ES-I3 (cell line): Measurements from ENCODE around the gene DCBLD2.

Experiments used
- H3K36me3 ChIP-seq: 2 replicates; pipeline ENCODE4 v1.6.1; 2013; ENCODE audit warnings: mild to moderate bottlenecking, low read length, control low read depth, moderate library complexity; ENCODE audit not compliant: insufficient read depth
- H3K4me1 ChIP-seq: 2 replicates; pipeline ENCODE4 v1.6.1; 2013; ENCODE audit warnings: mild to moderate bottlenecking, control low read depth, low read length; ENCODE audit not compliant: insufficient read depth
- H3K9ac ChIP-seq: 2 replicates; pipeline ENCODE4 v1.6.1; 2013; ENCODE audit warnings: low read depth, mild to moderate bottlenecking, low read length, moderate library complexity
- H3K9me3 ChIP-seq: 2 replicates; pipeline ENCODE4 v1.6.1; 2013; ENCODE audit warnings: mild to moderate bottlenecking, low read length, moderate library complexity; ENCODE audit not compliant: control insufficient read depth, insufficient read depth

Gene DCBLD2

DNA sequence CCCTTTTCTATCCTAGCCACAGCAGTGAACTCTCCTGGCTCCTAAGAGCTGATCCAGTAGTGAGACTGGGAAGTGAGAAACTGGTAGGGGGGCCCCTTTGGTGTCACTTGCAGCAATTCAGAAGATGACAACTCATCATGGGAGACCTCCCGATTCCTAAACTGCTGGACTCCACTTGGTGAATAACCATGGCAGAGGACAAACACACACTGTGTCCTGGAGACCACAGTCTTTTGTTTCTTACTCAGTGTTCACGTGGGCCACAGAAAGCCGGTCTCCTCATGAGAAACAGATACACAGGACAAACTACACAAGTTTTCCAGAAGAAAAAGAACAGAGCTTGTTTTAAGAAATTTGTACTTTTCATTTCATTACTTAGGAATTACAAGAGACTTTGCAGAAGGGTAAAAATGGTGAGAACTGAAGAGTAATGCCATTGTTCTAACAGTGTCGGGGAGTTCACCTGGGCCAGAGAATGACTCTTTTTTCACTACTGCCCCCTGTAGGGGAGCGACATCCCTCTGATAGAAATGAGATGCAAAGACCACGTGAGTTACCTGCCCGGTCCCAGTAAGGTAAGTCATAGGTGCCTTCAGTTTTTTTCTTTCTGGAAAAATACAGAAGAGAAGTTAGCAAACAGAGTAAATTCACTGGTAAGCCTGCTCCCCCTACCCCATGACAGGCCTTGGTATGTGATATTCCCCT lies 100.3 kb downstream of the DCBLD2 start:
- Histone ChIP-seq H3K9me3 (no peaks in the 10 kb centered on the region), H3K4me1 (no peaks in the 10 kb centered on the region), H3K9ac (no peak overlapping the region), H3K36me3 (peaks cover 7% of the 10 kb centered on the region)

- Histone ChIP-seq H3K9ac (no peak overlapping the region), H3K4me1 (no peaks in the 10 kb centered on the region), H3K36me3 (peaks cover 5% of the 10 kb centered on the region; the same call in 1 of the 2 replicates), H3K9me3 (no peaks in the 10 kb centered on the region)
These were observed 101.1 kb downstream of the DCBLD2 start for GRCh38 chr3:98800401-98800800.

DNA sequence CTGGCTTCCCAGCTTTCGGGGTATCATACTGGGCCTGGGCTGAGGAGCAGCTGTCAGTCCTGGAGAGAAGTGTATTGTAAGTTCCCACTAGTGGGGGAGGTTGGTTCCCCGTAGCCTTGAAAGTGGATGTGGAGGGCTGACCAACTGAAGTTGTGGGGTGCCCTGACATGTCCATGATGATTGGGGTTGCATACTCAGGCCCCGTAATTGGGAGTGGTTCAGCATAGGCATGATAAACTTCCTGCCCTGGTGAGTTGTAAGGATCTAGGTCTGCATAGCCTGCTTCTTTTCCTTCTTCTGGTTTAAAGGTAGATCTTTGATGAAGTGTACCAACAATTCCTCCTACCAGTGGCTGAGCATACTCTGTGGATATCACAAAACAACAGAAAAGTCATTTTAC lies 102.0 kb downstream of the DCBLD2 start:
- no peaks in the 10 kb centered on the region for H3K4me1 ChIP-seq
- H3K9ac ChIP-seq = no peak overlapping the region
- H3K9me3 ChIP-seq = no peaks in the 10 kb centered on the region
- H3K36me3 ChIP-seq = peaks cover 4% of the 10 kb centered on the region; the same call in 1 of the 2 replicates

DNA sequence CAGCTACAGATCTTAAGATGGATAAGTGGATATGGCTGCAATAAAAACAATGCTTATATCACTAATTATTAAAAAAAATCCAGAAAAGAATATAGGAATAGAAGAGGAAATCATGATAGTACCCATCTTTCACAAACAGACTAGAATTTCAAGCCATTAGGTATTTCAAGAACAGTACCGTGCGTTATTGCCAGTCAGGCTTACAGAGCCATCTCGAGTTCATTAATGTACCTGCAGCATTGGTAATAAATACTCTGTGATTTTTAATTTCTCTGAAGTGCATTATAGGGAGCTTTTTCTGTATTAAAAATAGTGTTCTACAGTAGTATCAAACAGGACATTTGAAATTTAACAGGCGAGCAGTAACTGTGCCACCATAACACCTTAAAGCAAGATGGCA lies 102.7 kb downstream of the DCBLD2 start:
- no peaks in the 10 kb centered on the region for H3K9me3 ChIP-seq
- no peaks in the 10 kb centered on the region for H3K4me1 ChIP-seq
- H3K9ac ChIP-seq = no peak overlapping the region
- H3K36me3 ChIP-seq = peaks cover 4% of the 10 kb centered on the region; the same call in 1 of the 2 replicates

DNA sequence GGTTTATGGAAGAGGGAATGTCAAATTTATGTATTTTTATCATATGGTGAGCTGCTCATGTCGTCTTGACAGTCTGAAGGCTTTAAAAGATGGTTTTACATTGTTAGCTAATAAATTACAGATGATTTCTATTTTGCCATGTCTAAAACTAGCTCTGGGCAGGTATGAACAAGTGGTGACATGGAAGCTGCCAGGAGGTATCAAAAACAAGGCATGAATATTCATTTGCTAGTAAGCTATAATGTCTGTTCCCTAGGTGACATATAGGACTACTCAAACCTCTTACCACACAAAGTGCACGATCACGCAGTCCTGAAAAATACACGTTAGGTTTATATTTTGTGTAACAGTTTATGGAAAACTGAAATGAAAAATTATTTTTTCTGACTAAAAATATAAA lies 103.6 kb downstream of the DCBLD2 start:
- H3K9ac ChIP-seq = no peak overlapping the region
- H3K36me3 ChIP-seq = peaks cover 4% of the 10 kb centered on the region; the same call in 1 of the 2 replicates
- H3K4me1 ChIP-seq = no peaks in the 10 kb centered on the region
- no peaks in the 10 kb centered on the region for H3K9me3 ChIP-seq

DNA sequence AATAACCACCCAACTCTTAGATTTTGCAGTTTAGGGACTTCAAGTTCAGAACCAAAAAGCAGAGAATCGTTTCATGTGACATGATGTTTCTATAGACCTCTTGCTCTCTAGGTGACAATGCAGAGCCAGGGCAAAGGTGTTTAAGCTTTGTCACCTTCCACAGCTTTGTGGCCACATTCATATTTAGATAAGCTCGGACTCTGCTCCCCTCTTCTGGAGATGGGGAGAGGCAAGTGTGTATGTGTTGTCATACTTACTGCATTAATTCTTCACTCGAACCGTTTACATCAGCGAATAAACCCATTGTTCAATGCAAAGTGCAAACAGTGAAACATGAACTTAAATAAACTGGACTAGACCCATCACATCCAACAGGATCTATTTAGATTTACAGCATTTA lies 105.2 kb downstream of the DCBLD2 start:
- Histone ChIP-seq H3K36me3 (peaks cover 4% of the 10 kb centered on the region; the same call in 1 of the 2 replicates), H3K4me1 (no peaks in the 10 kb centered on the region), H3K9me3 (no peaks in the 10 kb centered on the region), H3K9ac (no peak overlapping the region)

- Histone ChIP-seq H3K36me3 (no peaks in the 10 kb centered on the region; the same call in 1 of the 2 replicates), H3K4me1 (no peaks in the 10 kb centered on the region), H3K9ac (no peak overlapping the region), H3K9me3 (no peaks in the 10 kb centered on the region)
These were observed 107.5 kb downstream of the DCBLD2 start for GRCh38 chr3:98793971-98794370.

DNA sequence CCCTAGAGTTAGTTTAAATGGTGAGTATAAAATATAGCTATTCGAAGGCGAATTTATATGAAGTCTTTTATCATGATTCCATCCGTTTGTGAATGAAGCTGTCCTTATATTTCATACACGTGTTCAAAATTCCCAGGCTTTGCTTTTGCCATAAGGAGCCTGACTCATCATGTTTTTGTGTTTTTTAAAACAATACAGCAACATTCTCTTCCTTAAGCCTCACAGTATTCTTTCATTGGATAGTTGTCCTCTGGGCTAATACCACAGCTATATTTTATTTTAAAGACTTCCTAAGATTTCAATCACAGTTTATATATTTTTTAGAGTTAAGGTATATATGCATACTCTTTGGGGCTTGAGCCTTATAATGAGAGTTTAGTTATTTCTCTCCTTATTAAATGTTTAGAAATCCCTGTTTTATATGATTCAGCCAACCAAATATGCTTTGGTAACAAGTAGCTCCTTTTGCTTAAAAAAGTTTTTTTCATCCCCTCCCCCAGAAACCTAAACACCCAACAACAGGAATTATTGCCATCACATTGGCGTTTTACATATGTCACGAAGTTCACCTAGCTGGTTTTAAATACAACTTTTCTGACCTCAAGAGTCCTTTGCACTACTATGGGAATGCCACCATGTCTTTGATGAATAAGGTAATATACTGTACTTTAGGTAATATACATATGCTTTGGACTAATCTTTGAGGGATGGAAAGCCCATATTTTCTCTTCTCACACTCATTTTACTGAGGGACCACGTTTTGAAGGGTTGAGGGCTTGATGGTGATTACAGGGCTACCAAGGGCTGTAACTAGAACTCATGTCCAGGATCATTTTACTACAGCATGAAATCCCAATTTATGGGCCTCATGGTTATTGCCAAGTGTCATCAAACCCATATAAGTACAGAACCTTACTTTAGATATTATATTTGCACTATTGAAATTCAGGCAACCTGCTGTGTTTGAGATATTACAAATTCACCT lies 109.9 kb downstream of the DCBLD2 start:
- no peaks in the 10 kb centered on the region for H3K9me3 ChIP-seq
- no peak overlapping the region for H3K9ac ChIP-seq
- H3K36me3 ChIP-seq = no peaks in the 10 kb centered on the region
- no peaks in the 10 kb centered on the region for H3K4me1 ChIP-seq

DNA sequence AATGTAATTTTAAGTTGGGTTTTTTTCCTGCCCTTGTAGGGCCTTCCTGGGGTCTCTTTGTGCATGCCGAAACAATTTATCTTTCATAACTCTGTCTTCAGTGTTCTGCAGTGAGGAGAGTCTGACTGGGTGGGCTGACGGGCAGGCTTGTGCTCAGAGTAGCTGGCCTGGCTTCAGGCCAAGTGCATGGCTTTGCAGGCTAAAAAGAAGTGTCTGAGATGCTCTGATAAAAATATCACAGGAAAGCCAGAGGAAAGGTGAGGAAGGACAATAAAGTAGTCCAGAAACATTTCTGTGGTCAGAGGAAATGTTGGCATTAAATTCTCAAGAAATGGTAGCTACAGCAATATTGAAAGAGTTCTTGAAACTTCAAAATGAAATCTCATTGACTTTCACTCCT lies 112.8 kb downstream of the DCBLD2 start:
- no peaks in the 10 kb centered on the region for H3K4me1 ChIP-seq
- H3K9ac ChIP-seq = no peak overlapping the region
- no peaks in the 10 kb centered on the region for H3K9me3 ChIP-seq
- H3K36me3 ChIP-seq = no peaks in the 10 kb centered on the region

DNA sequence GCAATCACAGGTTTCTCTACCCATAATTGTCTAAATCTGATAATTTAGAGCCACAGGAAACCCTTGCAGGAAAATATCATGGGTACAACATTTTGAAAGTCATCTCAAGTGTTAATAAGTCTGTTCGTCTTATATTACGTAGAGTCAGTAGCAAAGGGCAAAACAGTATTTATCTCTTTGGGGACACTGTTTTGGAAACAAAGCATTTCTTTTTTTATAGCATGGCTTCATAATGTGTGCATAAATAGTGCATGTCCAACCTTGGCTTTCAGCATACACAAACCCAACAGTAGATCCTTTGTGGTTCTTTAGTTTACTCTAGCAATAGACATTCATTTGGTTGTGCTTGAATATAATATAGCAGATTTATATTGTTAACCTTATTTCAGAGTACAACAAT lies 114.3 kb downstream of the DCBLD2 start:
- Histone ChIP-seq H3K9me3 (no peaks in the 10 kb centered on the region), H3K4me1 (no peaks in the 10 kb centered on the region), H3K9ac (no peak overlapping the region), H3K36me3 (no peaks in the 10 kb centered on the region)

DNA sequence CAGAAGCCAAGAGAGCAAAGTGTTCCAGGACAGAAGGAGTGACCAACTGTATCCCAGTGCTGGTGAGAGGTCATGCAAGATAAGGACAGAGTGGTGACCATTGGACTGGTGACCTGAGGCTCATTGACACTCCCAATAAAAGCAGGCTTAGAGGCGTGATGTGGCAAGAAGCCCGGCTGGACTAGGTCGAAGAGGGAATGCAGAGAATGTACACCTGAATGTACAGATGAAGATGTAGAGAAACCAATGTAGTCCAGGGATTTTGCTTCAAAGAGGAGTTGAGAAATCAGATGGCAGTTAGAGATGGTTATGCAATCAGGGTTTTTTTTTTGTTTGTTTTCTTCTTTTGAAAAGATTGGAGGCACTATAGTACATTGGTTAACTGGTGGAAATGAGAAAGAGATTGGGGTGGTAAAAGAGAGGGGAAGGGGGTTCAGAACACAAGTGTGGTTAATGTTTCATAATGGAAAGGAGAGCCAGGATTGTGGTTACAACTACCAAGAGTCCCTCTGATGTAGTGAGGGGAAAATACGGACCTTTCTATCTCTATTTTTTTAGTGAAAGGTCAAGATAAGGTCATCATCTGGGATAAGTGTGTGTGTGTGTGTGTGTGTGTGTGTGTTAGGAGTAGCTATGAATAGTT lies 115.0 kb downstream of the DCBLD2 start:
- Histone ChIP-seq H3K9me3 (no peaks in the 10 kb centered on the region), H3K9ac (no peak overlapping the region), H3K4me1 (no peaks in the 10 kb centered on the region), H3K36me3 (no peaks in the 10 kb centered on the region)

GRCh38 chr3:98784666-98785600 lies 116.6 kb downstream of the DCBLD2 start:
- Histone ChIP-seq H3K36me3 (no peaks in the 10 kb centered on the region), H3K9ac (no peak overlapping the region), H3K9me3 (no peaks in the 10 kb centered on the region), H3K4me1 (no peaks in the 10 kb centered on the region)

- Histone ChIP-seq H3K9me3 (no peaks in the 10 kb centered on the region), H3K4me1 (no peaks in the 10 kb centered on the region), H3K9ac (no peak overlapping the region), H3K36me3 (no peaks in the 10 kb centered on the region)
These were observed 117.5 kb downstream of the DCBLD2 start for GRCh38 chr3:98784042-98784441.
